H9 (cell line): ENCODE data around the gene HMCES. TPM values are rescaled to one million over a fixed set of nuclear protein-coding genes. Genes with fewer than 3 reads are reported as not detected.

Source experiments
- DNase-seq: peaks from one replicate; pipeline ENCODE4 v3.0.0-alpha.2; 2017
- H2AFZ ChIP-seq: one replicate; pipeline ENCODE4 v1.6.1; 2013; ENCODE audit warnings: mild to moderate bottlenecking, low read length, control low read depth, moderate library complexity
- H2AK5ac ChIP-seq: 2 replicates; pipeline ENCODE4 v1.6.1; 2013; ENCODE audit warnings: low read length, control low read depth, mixed read lengths; ENCODE audit not compliant: insufficient read length
- H2BK120ac ChIP-seq: one replicate; pipeline ENCODE4 v1.6.1; 2013; ENCODE audit warnings: low read depth, mild to moderate bottlenecking, low read length, control low read depth, inconsistent platforms; ENCODE audit not compliant: poor library complexity, severe bottlenecking
- H2BK12ac ChIP-seq: 2 replicates; pipeline ENCODE4 v1.6.1; 2013; ENCODE audit warnings: low read length, control low read depth, mixed read lengths, low read depth; ENCODE audit not compliant: insufficient read length
- H2BK15ac ChIP-seq: 2 replicates; pipeline ENCODE4 v1.6.1; 2013; ENCODE audit warnings: low read depth, low read length, control low read depth
- H2BK20ac ChIP-seq: one replicate; pipeline ENCODE4 v1.6.1; 2013; ENCODE audit warnings: low read depth, mild to moderate bottlenecking, low read length, control low read depth, inconsistent platforms; ENCODE audit not compliant: poor library complexity, severe bottlenecking
- H2BK5ac ChIP-seq: 2 replicates; pipeline ENCODE4 v1.6.1; 2013; ENCODE audit warnings: low read length, control low read depth, mixed read lengths; ENCODE audit not compliant: insufficient read length
- H3K14ac ChIP-seq: 2 replicates; pipeline ENCODE4 v1.6.1; 2013; ENCODE audit warnings: low read length, control low read depth; ENCODE audit not compliant: insufficient read depth
- H3K18ac ChIP-seq: 2 replicates; pipeline ENCODE4 v1.6.1; 2013; ENCODE audit warnings: low read depth, mild to moderate bottlenecking, mixed read lengths, low read length, control low read depth; ENCODE audit not compliant: insufficient read length
- H3K23ac ChIP-seq: 2 replicates; pipeline ENCODE4 v1.6.1; 2013; ENCODE audit warnings: low read length, control low read depth, mixed read lengths, low read depth; ENCODE audit not compliant: insufficient read length
- H3K23me2 ChIP-seq: 2 replicates; pipeline ENCODE4 v1.6.1; 2013; ENCODE audit warnings: low read depth, mild to moderate bottlenecking, mixed read lengths, low read length, control low read depth; ENCODE audit not compliant: insufficient read length, poor library complexity, severe bottlenecking
- H3K27ac ChIP-seq: 2 replicates; pipeline ENCODE4 v1.5.1; 2013; ENCODE audit warnings: low read length, control low read depth, mixed read lengths, low read depth; ENCODE audit not compliant: insufficient read length
- H3K27me3 ChIP-seq: 2 replicates; pipeline ENCODE4 v1.6.1; 2013; ENCODE audit warnings: low read length, control low read depth, inconsistent platforms; ENCODE audit not compliant: insufficient read depth
- H3K4ac ChIP-seq: 2 replicates; pipeline ENCODE4 v1.6.1; 2013; ENCODE audit warnings: low read depth, mild to moderate bottlenecking, control low read depth, inconsistent platforms, low read length, moderate library complexity
- H3K4me1 ChIP-seq: 2 replicates; pipeline ENCODE4 v1.6.1; 2013; ENCODE audit warnings: low read length, control low read depth, inconsistent platforms; ENCODE audit not compliant: insufficient read depth
- H3K4me2 ChIP-seq: 2 replicates; pipeline ENCODE4 v1.6.1; 2013; ENCODE audit warnings: low read length, control low read depth, mixed read lengths; ENCODE audit not compliant: insufficient read length, insufficient read depth
- H3K56ac ChIP-seq: 2 replicates; pipeline ENCODE4 v1.6.1; 2013; ENCODE audit warnings: low read depth, mild to moderate bottlenecking, mixed read lengths, low read length, control low read depth; ENCODE audit not compliant: insufficient read length
- H3K79me1 ChIP-seq: 2 replicates; pipeline ENCODE4 v1.6.1; 2013; ENCODE audit warnings: low read depth, mild to moderate bottlenecking, moderate library complexity, low read length, control low read depth, inconsistent platforms; ENCODE audit not compliant: insufficient read depth, poor library complexity, severe bottlenecking
- H3K79me2 ChIP-seq: 2 replicates; pipeline ENCODE4 v1.6.1; 2013; ENCODE audit warnings: low read length, control low read depth, inconsistent platforms; ENCODE audit not compliant: insufficient read depth
- H3K9ac ChIP-seq: 2 replicates; pipeline ENCODE4 v1.6.1; 2013; ENCODE audit warnings: low read length, control low read depth, mixed read lengths; ENCODE audit not compliant: insufficient read length; ENCODE audit errors: extremely low read depth
- H3K9me3 ChIP-seq: one replicate; pipeline ENCODE4 v1.6.1; 2013; ENCODE audit warnings: low read depth, low read length, inconsistent platforms; ENCODE audit not compliant: control insufficient read depth
- H3T11ph ChIP-seq: one replicate; pipeline ENCODE4 v1.6.1; 2013; ENCODE audit warnings: mild to moderate bottlenecking, low read length, control low read depth, inconsistent platforms
- H4K20me1 ChIP-seq: one replicate; pipeline ENCODE4 v1.6.1; 2013; ENCODE audit not compliant: control insufficient read depth, insufficient read length, insufficient read depth
- H4K5ac ChIP-seq: 2 replicates; pipeline ENCODE4 v1.6.1; 2013; ENCODE audit warnings: low read depth, mild to moderate bottlenecking, mixed read lengths, low read length, control low read depth; ENCODE audit not compliant: insufficient read length
- H4K8ac ChIP-seq: replicated peaks from 2 replicates; pipeline ENCODE4 v1.6.1; 2013; ENCODE audit warnings: low read length, control low read depth, mixed read lengths, low read depth; ENCODE audit not compliant: insufficient read length
- H4K91ac ChIP-seq: 2 replicates; pipeline ENCODE4 v1.6.1; 2013; ENCODE audit warnings: low read depth, mild to moderate bottlenecking, moderate library complexity, mixed read lengths, low read length, control low read depth; ENCODE audit not compliant: insufficient read length
- H3K27ac Mint-ChIP-seq, 3 experiments: 2 replicates in 2 of 3; 3 replicates in 1 of 3; pipeline ENCODE4 v1.8.0; 2020 to 2021; ENCODE audit warnings: mixed read lengths in 3 of 3, mild to moderate bottlenecking in 1 of 3, moderate library complexity in 1 of 3
- H3K27me3 Mint-ChIP-seq: 2 replicates; pipeline ENCODE4 v1.8.0; 2021; ENCODE audit warnings: low read depth, mild to moderate bottlenecking, moderate library complexity, mixed read lengths
- H3K36me3 Mint-ChIP-seq, 3 experiments: 2 replicates in 2 of 3; 3 replicates in 1 of 3; pipeline ENCODE4 v1.8.0; 2020 to 2021; ENCODE audit warnings: low read depth in 3 of 3, mixed read lengths in 3 of 3; ENCODE audit not compliant: insufficient read depth in 1 of 3
- H3K4me1 Mint-ChIP-seq, 2 experiments: 2 replicates each; pipeline ENCODE4 v1.8.0; 2020; ENCODE audit warnings: mixed read lengths in 2 of 2
- H3K4me3 Mint-ChIP-seq, 2 experiments: 2 replicates in 1 of 2; 3 replicates in 1 of 2; pipeline ENCODE4 v1.8.0; 2020 to 2021; ENCODE audit warnings: mild to moderate bottlenecking in 2 of 2, mixed read lengths in 2 of 2, moderate library complexity in 1 of 2
- H3K9me3 Mint-ChIP-seq, 2 experiments: 2 replicates in 1 of 2; 3 replicates in 1 of 2; pipeline ENCODE4 v1.8.0; 2020; ENCODE audit warnings: mild to moderate bottlenecking in 2 of 2, mixed read lengths in 2 of 2, moderate library complexity in 1 of 2
- CTCF ChIP-seq: fragments of 200-600 bp; sonication (generic); conservative IDR thresholded peaks from 3 replicates; pipeline ENCODE4 v1.8.0; 2021; ENCODE audit warnings: antibody characterized with exemption, mild to moderate bottlenecking
- WGBS: extraction: QIAGEN DNeasy Blood & Tissue Kit; methylation state at CpG from one replicate; pipeline ENCODE4 v1.1.7; 2013; ENCODE audit warnings: missing lambda C conversion rate, low lambda C conversion rate, mixed read lengths; ENCODE audit not compliant: insufficient read length; ENCODE audit errors: extremely low coverage; 5-methylcytosine and 5-hydroxymethylcytosine counted together
- total RNA-seq: library from RNA; stranded (reverse); gene quantifications from 2 replicates; pipeline ENCODE4 v1.2.1, GENCODE V29; 2021

HMCES gene
- total RNA-seq, 1 experiment from 2014 or later, result 52.4 TPM

DNA sequence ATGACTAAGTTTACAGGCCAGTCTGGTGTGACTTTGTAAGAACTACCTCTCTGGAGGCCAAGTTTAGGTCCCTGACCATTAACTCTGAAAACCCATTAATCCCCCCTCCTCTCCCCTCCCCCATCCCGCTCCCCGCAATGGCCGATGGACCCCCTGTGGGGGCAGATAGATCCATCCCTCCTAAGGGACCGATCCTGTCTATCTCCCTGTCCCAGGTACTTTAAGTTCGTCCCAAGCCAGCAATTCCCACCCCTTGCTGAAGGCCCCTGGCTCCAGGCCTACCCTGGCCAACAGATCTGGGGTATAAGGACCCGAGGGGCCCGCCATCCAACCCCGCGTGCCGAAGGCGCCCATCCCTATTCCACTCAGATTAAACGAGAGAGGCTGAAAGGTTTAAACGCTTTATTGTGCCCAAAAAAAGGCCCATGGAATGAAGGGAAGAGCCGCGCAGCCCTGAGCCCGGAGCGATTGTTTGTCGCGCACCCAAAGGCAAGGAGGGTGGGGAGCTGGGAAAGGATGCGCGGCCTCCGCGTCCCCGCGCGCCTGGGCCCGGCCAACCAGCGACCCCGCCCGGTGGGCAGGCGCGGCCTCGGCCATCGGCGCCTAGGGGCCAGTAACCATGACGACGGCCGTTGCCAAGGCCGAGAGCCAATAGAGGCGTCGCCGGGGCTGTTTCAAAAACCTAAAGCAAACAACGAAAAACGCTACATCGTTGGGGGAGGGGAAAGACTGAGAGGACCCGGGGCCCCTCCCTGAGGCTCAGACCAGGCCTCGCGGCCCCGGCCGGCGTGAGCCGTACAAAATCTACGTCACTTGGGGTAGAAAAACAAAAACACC lies 35.9 kb downstream of the HMCES start:
- no peak overlapping the region for H2BK20ac ChIP-seq
- peak; percentile 92 for DNase-seq
- no peak overlapping the region for H2BK12ac ChIP-seq
- no peak overlapping the region for H2AFZ ChIP-seq
- no peak overlapping the region for H2BK15ac ChIP-seq
- Mint-ChIP-seq H3K27me3 (peaks cover 3% of the 10 kb centered on the region; the same call in 1 of the 2 replicates), H3K4me3 (peak overlapping the region; percentile 90 to 94), H3K9me3 (no peaks in the 10 kb centered on the region; a peak in 1 of 5 replicates), H3K36me3 (peaks cover 3 to 10% (median 4%) of the 10 kb centered on the region in 3 experiments; a peak in 5 of 7 replicates), H3K4me1 (peaks cover 11 to 20% of the 10 kb centered on the region in 2 experiments), H3K27ac (peak overlapping the region; percentile 44 to 85 (median 62); a peak in 3 of 7 replicates)
- H4K20me1 ChIP-seq, result no peaks in the 10 kb centered on the region
- H2BK5ac ChIP-seq, result no peak overlapping the region
- no peak overlapping the region for H4K8ac ChIP-seq
- no peaks in the 10 kb centered on the region for H3K4me1 ChIP-seq
- H2BK120ac ChIP-seq, result no peak overlapping the region
- H3T11ph ChIP-seq, result no peak overlapping the region
- H4K5ac ChIP-seq, result no peak overlapping the region
- no peak overlapping the region for H3K56ac ChIP-seq
- peak overlapping the region; percentile 74 for H3K4me2 ChIP-seq
- no peaks in the 10 kb centered on the region for H3K79me2 ChIP-seq
- H3K23me2 ChIP-seq, result peaks cover 4% of the 10 kb centered on the region
- H2AK5ac ChIP-seq, result no peak overlapping the region
- peak overlapping the region; percentile 99 for H3K9ac ChIP-seq
- no peak overlapping the region; the same call in 1 of the 2 replicates for H3K4ac ChIP-seq
- no peak overlapping the region for H3K27ac ChIP-seq
- peak overlapping the region; percentile 72 for H3K18ac ChIP-seq
- H3K14ac ChIP-seq, result peak overlapping the region; percentile 94
- no peak overlapping the region for H3K23ac ChIP-seq
- no peaks in the 10 kb centered on the region for H3K27me3 ChIP-seq
- WGBS, result no CpG with 5 or more reads among the region's 53 CpGs
- no peaks in the 10 kb centered on the region for H3K79me1 ChIP-seq
- peak; percentile 25; the same call in 1 of the 3 replicates for TF ChIP-seq CTCF
- no peak overlapping the region for H4K91ac ChIP-seq
- H3K9me3 ChIP-seq, result no peaks in the 10 kb centered on the region
